ENCODE results near the gene GGTLC2.
"Not testable (repeated sequence)": the region's sequence is repeated elsewhere in the genome, so short reads cannot be mapped to it uniquely, and the experiment has no call there.

GGTLC2 gene

DNA sequence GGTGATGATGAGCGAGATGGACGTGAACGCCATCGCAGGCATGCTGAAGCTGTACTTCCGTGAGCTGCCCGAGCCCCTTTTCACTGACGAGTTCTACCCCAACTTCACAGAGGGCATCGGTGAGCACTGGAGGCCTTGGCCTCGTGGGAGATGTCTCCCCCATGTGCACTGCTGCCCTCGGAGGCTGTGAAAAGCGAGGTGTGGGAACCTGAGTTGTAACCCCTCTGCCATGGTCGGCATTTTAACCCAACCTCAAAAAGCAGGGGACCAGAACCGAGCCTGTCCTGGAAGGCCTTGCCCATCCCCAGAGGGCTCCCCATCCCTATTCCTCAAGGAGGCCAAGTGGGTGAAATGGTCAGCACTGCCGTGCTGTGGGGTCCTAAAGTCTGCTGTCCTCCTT, 10.9 kb upstream of the GGTLC2 start:
- not testable (repeated sequence) for FAIRE-seq

DNA sequence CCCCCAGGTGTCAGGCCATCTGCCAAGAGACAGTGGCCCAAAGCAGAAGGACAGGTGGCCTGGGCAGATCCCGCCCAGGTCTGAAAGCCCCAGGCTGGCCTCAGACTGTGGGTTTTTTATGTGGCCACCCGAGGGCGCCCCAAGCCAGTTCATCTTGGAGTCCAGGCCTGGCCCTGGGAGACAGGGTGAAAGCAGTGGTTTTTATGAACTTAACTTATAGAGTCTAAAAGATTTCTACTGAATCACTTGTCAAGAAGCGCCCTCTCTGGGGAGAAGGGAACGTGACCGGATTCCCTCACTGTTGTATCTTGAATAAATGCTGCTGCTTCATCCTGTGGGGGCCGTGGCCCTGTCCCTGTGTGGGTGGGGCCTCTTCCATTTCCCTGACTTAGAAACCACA, 8.2 kb upstream of the GGTLC2 start:
- not testable (repeated sequence) for DNase-seq (ENCODE audit: extremely low spot score, insufficient read length, low read depth); FAIRE-seq

More for the DNA sequence above, 10.9 kb upstream of the GGTLC2 start:
- not testable (repeated sequence) for DNase-seq (ENCODE audit: extremely low spot score, insufficient read length, low read depth)

DNA sequence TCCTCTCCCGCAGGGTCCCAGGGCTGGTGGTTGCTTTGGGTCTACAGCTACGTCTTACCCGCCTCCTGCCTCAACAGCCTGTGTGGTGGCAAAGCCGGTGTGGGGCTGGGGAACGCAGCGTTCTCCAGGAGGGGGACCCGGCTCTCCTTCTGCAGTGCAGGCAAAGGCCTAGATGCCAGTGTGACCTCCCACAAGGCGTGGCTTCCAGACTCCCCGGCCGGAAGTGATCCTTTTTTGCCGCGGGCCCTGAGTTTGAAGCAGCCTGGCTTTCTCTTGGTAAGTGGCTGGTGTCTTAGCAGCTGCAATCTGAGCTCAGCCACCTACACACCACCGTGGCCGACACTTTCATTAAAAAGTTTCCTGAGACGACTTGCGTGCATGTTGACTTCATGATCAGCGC, 6.1 kb upstream of the GGTLC2 start:
- not testable (repeated sequence) for FAIRE-seq; DNase-seq (ENCODE audit: extremely low spot score, insufficient read length, low read depth)

DNA sequence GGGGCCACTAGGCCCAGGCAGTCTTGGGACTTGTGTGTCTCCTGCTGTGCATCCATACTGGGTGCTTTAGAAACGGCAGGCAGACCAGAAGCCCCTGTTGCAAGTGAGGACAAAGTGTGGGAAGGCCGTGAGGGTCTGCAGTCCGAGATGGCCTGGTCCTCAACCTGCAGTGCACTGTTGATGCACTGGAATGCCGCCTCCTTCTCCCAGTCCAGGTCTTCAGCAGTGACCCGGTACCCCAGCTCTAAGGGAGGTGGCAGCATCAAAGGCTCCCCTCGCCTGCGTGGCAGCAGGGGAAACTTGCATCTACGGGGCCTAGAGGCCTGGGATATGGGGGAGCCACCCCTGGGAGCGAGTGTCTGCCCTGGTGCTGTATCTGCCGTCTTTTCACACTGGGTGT, 2.2 kb upstream of the GGTLC2 start:
- FAIRE-seq; DNase-seq (ENCODE audit: extremely low spot score, insufficient read length, low read depth): not testable (repeated sequence)

DNA sequence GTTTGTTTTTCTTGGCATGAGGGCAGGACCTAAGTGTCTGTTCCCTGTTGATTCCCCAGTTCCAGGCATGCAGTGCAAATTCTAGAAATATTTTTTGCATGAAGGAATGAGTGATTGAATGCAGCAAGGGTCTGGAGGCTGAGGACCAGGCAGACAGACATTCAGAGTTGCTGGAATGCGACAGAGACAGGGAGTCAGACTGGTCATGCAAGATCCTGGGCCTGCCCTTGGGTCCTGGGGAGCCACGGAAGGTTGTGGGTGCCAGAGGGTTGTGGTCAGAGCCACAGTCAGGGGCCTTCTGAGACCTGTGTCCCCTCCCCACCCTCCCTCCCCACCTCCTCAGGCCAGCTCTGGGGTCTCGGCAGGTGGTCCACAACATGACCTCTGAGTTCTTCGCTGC, 1.6 kb downstream of the GGTLC2 start:
- FAIRE-seq; DNase-seq (ENCODE audit: extremely low spot score, insufficient read length, low read depth): not testable (repeated sequence)

GRCh38 chr22:22647952-22648351, 3.5 kb downstream of the GGTLC2 start:
- not testable (repeated sequence) for FAIRE-seq; DNase-seq (ENCODE audit: extremely low spot score, insufficient read length, low read depth)

DNA sequence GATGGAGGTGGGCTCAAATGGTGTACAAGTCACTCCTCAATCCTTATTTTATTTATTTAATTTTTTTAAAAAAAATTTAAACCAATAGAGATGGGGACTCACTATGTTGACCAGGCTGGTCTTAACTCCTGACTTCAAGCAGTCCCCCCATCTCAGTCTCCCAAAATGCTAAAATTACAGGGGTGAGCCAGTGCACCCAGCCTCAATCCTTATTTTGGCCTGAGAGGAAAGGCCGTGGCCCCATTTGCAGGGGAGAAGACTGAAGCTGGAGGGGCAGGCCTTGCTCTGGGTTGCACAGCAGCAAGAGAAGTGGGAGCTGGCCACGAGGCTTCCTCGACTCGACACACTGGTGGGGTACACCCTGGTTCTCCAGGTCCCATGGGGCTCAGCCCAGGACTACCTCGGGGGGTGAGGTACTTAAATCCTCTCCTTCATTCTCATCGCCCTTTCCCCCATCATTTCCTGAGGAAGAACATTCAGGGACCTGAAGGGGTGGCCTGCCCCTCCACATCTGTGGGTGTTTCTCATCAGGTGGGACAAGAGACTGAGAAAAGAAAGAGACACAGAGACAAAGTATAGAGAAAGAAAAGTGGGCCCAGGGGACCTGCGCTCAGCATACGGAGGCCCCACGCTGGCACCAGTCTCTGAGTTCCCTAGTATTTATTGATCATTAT, 4.6 kb downstream of the GGTLC2 start:
- not testable (repeated sequence) for DNase-seq (ENCODE audit: extremely low spot score, insufficient read length, low read depth); FAIRE-seq

GRCh38 chr22:22649761-22650160, 5.3 kb downstream of the GGTLC2 start:
- FAIRE-seq; DNase-seq (ENCODE audit: extremely low spot score, insufficient read length, low read depth): not testable (repeated sequence)

GRCh38 chr22:22650398-22650797, 6.0 kb downstream of the GGTLC2 start:
- not testable (repeated sequence) for DNase-seq (ENCODE audit: extremely low spot score, insufficient read length, low read depth); FAIRE-seq

DNA sequence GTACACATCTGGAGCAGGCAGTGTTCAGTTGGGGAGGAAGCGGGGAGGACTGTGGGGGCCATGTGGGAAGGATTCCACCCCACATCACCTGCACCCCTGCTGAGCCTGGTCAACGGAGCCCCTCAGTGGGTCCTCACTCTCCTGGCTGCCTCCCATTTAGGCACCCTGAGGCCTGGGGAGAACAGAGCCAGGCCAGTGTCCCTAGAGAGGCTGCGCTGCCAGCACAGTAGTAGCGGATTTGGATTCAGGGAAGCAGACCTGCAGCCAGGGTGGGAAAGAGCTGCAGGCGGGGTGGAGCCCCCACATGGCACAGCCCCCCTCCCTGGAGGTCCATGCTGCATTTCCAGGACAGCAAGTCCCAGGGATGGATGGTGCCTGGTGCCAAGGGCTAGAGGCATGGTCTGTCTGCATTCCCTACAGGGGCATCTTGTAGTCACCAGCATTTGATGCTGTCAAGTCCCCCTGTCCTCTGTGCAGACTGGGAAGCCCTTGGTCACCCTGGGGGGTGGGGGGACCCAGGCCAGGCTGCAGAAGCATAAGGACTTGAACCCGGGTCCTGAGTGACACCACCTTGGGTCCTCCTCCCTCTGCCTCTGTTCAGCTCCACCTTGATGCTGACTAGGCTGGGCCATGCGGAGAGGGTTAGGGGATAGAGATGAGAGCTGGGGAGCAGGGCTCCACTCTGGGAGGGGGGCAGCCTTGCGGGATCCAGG, 6.5 kb downstream of the GGTLC2 start:
- FAIRE-seq = not testable (repeated sequence)

GRCh38 chr22:22651593-22651992, 7.2 kb downstream of the GGTLC2 start:
- not testable (repeated sequence) for DNase-seq (ENCODE audit: extremely low spot score, insufficient read length, low read depth); FAIRE-seq

More for the DNA sequence above, 6.5 kb downstream of the GGTLC2 start:
- DNase-seq (ENCODE audit: extremely low spot score, insufficient read length, low read depth) = not testable (repeated sequence)

DNA sequence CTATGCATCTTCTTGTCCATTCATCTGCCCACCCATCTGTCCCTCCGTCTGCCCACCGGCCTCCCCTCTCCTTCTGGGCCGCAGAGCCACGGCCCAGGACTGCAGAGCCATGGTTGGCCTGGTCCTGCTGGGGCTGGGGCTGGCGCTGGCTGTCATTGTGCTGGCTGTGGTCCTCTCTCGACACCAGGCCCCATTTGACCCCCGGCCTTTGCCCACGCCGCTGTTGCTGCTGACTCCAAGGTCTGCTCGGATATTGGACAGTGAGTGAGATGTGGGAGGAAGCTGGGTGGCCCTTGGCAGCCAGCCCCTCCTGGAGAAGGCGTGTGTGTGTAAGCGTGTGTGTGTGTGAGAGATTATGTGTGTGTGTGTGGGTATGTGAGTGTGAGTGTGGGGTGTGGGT, 7.7 kb downstream of the GGTLC2 start:
- not testable (repeated sequence) for DNase-seq (ENCODE audit: extremely low spot score, insufficient read length, low read depth); FAIRE-seq

- FAIRE-seq; DNase-seq (ENCODE audit: extremely low spot score, insufficient read length, low read depth): not testable (repeated sequence)
Observed at GRCh38 chr22:22652573-22652972, 8.2 kb downstream of the GGTLC2 start.

DNA sequence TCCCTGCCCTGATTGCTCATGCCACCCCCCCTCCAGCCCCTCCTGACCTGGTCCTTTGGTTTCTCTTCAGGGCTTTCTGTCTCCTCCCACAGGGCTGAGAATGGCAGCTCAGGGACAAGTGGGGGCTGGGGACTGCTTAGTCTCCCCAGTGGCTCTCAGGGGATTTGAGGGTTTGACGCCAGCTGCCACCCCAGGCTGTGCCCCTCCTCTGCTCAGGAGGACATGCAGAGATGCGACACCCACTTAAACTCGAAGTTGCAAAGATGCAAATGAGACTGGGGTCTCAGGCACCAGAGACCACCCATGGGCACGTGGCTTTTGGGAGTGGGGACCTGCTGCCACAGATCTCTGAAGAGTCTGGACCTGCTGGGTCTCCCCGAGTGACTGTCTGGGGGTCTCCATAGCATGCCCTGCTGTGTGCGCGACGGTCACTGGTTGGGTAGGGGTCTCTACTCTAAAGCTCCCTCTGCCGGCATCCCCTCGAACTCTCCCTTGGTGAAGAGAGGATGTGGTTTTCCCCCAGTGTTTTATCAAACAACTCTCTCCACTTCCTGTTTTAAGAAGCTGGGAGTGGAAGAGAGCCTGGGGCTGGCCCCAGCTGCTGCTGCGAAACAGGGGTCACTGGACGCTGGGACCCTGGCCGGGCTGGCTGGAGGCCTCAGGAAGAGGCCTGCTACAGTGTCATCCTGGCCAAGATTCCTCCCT, 9.4 kb downstream of the GGTLC2 start:
- FAIRE-seq; DNase-seq (ENCODE audit: extremely low spot score, insufficient read length, low read depth): not testable (repeated sequence)

DNA sequence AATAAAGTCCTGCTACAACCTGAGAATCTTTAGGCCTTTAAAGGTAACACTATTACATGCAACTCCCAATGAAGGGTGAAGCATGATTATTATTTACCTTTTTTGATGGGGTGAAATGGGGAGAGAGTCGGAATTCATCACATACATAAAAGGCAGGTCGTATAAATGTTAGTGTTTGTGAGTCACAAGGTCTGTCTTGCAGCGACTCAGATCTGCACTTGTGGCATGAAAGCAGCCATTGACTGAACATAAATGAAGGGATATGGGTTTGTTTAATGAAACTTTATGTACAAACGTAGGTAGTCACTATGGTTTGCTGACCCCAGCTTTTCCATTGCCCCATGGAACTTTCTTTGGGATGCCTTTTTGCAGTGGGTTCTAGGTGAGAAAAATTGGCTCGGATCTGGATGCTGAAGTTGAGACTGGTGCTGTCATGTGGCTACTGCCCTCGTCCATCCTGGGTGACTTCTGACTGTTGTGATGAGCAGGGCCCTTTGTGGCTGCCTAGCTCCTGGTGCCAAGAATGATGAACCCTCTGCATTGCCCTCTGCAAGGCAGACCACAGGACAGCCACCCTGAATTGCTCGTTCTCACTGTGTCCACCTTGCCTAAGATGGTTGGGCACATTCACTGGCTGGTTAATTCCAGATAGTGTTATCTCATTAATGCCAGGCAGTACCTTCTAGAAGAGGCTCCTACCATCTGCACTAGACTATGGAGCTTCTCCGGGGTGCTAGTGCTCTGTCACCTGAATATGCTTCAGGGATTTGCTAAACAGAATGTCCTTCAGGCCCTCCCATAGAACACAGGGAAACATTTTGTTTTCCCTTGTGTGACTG, 11.3 kb downstream of the GGTLC2 start:
- FAIRE-seq (no peak), DNase-seq (ENCODE audit: extremely low spot score, insufficient read length, low read depth) (no peak)

DNA sequence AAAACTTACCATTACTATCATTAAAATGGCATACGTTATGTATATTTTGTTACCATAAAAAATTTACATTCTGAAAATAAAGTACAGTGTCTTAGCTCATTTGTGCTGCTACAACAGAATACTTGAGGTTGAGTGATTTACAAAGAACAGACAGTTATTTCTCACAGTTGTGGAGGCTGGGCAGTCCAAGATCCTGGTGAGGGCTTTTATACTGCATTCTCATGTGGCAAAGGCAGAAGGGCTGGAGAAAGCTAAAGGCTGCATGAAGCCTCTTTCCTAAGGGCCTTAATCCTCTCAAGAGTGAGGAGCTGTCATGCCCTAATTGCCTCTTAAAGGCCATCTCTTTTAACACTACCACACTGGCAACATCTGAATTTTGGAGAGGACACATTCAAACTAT, 13.3 kb downstream of the GGTLC2 start:
- FAIRE-seq (no peak), DNase-seq (ENCODE audit: extremely low spot score, insufficient read length, low read depth) (no peak)

GRCh38 chr22:22661275-22661674, 16.9 kb downstream of the GGTLC2 start:
- DNase-seq (ENCODE audit: extremely low spot score, insufficient read length, low read depth) (no peak), FAIRE-seq (no peak)

DNA sequence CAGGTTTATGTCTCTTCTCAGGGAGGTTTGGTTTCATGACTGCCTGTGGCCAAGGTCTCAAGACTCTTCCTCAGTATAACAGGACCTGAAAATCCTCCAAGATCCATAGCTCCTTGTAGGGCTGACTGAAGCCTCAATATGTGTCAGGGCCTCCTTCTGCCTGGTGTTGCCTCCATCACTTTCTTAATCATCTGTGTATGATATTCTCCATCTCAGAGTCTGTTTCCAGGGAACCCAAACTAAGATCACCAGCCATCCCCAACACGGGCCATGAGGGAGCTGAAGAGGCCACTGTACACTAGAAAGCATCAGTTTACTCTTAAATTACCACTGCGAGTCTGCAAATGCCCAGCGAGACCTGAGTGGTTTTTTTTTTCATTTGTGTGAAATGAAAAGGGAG, 17.7 kb downstream of the GGTLC2 start:
- FAIRE-seq = no peak
- DNase-seq (ENCODE audit: extremely low spot score, insufficient read length, low read depth) = no peak

DNA sequence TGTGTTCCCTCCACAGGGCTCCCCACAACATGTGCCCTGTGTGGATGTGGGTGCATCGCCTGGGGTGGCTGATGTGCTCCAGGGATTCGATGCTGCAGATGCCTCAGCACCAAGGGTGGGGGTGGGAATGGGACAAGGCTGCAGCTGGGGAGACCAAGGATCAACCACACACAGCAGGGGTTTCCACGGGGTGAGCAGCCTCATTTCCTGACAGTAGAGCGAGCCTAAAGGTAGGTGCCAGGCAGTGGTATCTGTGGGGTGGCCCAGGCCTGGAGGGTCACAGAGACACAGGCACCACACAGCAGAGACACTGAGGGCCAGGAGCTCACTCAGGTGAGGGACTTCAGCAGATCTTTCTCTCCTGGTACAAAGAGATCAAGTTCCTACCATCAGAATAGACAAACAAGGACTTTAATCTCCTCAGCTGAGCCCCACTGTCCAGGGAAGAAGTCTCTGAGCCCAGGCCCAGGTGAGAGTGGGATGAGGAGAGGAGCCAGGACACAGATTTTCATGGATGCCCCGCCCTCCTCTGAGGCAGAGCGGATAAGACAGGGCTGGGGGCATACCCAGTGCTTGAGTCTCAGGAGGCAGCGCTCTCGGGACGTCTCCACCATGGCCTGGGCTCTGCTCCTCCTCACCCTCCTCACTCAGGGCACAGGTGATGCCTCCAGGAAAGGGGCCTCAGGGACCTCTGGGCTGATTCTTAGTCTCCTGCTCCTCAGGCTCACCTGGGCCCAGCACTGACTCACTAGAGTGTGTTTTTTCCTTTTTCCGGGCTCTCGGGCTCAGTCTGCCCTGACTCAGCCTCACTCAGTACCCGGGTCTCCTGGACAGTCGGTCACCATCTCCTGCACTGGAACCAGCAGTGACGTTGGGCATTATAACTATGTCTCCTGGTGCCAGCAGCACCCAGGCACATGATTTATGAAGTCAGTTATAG, 19.7 kb downstream of the GGTLC2 start:
- no peak for DNase-seq (ENCODE audit: extremely low spot score, insufficient read length, low read depth)
- no peak for FAIRE-seq

All from GM18507 (cell line).